ENCODE results near the gene OR2G3.

DNA sequence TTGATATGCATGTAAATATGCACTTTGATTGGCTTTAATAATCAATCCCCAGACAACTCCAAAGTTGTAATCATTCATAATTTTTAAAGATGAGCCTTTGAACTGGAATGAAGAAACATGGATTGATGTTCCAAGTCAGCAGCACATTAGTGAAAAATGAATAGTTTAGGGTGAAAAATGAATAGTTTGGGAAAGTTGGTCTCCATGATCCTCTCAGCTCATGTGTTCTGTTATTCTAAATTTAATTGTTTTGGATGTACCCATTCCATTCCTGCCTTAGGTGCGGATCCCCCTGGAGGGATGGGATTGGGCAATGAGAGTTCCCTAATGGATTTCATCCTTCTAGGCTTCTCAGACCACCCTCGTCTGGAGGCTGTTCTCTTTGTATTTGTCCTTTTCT, at the start of gene OR2G3:
- no peak for TF ChIP-seq EP300 (IDR thresholded peaks at IDR 0.05; ENCODE audit: borderline replicate concordance)
- TF ChIP-seq CEBPB (IDR thresholded peaks at IDR 0.05) = no peak
- no peak for TF ChIP-seq TAF1 (IDR thresholded peaks at IDR 0.05; ENCODE audit: low read depth)
- TF ChIP-seq CREB1 (IDR thresholded peaks at IDR 0.05; ENCODE audit: low read depth) = no peak
- TF ChIP-seq FOXM1 (IDR thresholded peaks at IDR 0.05; ENCODE audit: borderline replicate concordance, low read depth) = no peak
- TF ChIP-seq, protein P1, sequence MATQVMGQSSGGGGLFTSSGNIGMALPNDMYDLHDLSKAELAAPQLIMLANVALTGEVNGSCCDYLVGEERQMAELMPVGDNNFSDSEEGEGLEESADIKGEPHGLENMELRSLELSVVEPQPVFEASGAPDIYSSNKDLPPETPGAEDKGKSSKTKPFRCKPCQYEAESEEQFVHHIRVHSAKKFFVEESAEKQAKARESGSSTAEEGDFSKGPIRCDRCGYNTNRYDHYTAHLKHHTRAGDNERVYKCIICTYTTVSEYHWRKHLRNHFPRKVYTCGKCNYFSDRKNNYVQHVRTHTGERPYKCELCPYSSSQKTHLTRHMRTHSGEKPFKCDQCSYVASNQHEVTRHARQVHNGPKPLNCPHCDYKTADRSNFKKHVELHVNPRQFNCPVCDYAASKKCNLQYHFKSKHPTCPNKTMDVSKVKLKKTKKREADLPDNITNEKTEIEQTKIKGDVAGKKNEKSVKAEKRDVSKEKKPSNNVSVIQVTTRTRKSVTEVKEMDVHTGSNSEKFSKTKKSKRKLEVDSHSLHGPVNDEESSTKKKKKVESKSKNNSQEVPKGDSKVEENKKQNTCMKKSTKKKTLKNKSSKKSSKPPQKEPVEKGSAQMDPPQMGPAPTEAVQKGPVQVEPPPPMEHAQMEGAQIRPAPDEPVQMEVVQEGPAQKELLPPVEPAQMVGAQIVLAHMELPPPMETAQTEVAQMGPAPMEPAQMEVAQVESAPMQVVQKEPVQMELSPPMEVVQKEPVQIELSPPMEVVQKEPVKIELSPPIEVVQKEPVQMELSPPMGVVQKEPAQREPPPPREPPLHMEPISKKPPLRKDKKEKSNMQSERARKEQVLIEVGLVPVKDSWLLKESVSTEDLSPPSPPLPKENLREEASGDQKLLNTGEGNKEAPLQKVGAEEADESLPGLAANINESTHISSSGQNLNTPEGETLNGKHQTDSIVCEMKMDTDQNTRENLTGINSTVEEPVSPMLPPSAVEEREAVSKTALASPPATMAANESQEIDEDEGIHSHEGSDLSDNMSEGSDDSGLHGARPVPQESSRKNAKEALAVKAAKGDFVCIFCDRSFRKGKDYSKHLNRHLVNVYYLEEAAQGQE (IDR thresholded peaks at IDR 0.05; ENCODE audit: low read depth) = no peak
- TF ChIP-seq, protein P2, sequence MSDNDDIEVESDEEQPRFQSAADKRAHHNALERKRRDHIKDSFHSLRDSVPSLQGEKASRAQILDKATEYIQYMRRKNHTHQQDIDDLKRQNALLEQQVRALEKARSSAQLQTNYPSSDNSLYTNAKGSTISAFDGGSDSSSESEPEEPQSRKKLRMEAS (IDR thresholded peaks at IDR 0.05) = no peak
- TF ChIP-seq EGR1 (IDR thresholded peaks at IDR 0.05) = no peak
- TF ChIP-seq TEAD4 (IDR thresholded peaks at IDR 0.05) = no peak
